Measurements from ENCODE around the gene ERMARD. TPM values are rescaled to one million over a fixed set of nuclear protein-coding genes. Genes with fewer than 3 reads are reported as not detected.

ERMARD gene
- total RNA-seq, 6 experiments from 2014 or later = 11.1 to 24.4 (median 15.2) TPM

GRCh38 chr6:169827290-169827717 is 75.9 kb downstream of the ERMARD start:
- Histone ChIP-seq H3K27me3 (no peaks in the 10 kb centered on the region), H3K4me1 (peaks cover 0 to 7% (median 3%) of the 10 kb centered on the region in 4 donors), H3K36me3 (no peaks in the 10 kb centered on the region), H3K27ac (no peak overlapping the region), H3K4me3 (no peak overlapping the region), H3K9me3 (no peaks in the 10 kb centered on the region)
- intact Hi-C loops (cut with DNase I) = no loop called here
- TF ChIP-seq POLR2A (IDR thresholded peaks at IDR 0.05) (no peak), CTCF (IDR thresholded peaks at IDR 0.05) (no peak)
- 67% methylated on average over 6 of the region's 12 CpGs for whole genome bisulfite sequencing (ENCODE audit: insufficient coverage, low coverage, low lambda C conversion rate, missing lambda C conversion rate)
- DNase-seq (no peak), ATAC-seq (no peak)

GRCh38 chr6:169828176-169828575 is 76.8 kb downstream of the ERMARD start:
- WGBS (ENCODE audit: insufficient coverage, low coverage, low lambda C conversion rate, missing lambda C conversion rate) = 69% methylated on average over 4 of the region's 13 CpGs
- no peak for TF ChIP-seq POLR2A (IDR thresholded peaks at IDR 0.05)
- no peak for TF ChIP-seq CTCF (IDR thresholded peaks at IDR 0.05)
- intact Hi-C loops (cut with DNase I) = no loop called here

GRCh38 chr6:169829786-169830185 is 78.4 kb downstream of the ERMARD start:
- no peaks in the 10 kb centered on the region for H3K27me3 ChIP-seq
- no peak overlapping the region for H3K27ac ChIP-seq
- WGBS (ENCODE audit: insufficient coverage, low coverage, low lambda C conversion rate, missing lambda C conversion rate) = 65% methylated on average over 2 of the region's 4 CpGs
- no peaks in the 10 kb centered on the region for H3K36me3 ChIP-seq
- DNase-seq = no peak
- no peak for TF ChIP-seq POLR2A (IDR thresholded peaks at IDR 0.05)
- TF ChIP-seq CTCF (IDR thresholded peaks at IDR 0.05) = no peak
- intact Hi-C loops (cut with DNase I) = no loop called here
- H3K4me3 ChIP-seq = no peak overlapping the region
- peaks cover 0 to 14% (median 6%) of the 10 kb centered on the region in 4 donors for H3K4me1 ChIP-seq
- no peak for ATAC-seq
- H3K9me3 ChIP-seq = no peaks in the 10 kb centered on the region

More at GRCh38 chr6:169828176-169828575, 76.8 kb downstream of the ERMARD start:
- Histone ChIP-seq H3K4me3 (no peak overlapping the region), H3K27ac (no peak overlapping the region), H3K4me1 (peaks cover 0 to 14% (median 6%) of the 10 kb centered on the region in 4 donors), H3K36me3 (no peaks in the 10 kb centered on the region), H3K9me3 (no peaks in the 10 kb centered on the region), H3K27me3 (no peaks in the 10 kb centered on the region)
- ATAC-seq = no peak
- DNase-seq = no peak

GRCh38 chr6:169830876-169831275 is 79.5 kb downstream of the ERMARD start:
- DNase-seq = no peak
- H3K27me3 ChIP-seq = no peaks in the 10 kb centered on the region
- H3K27ac ChIP-seq = no peak overlapping the region
- no peaks in the 10 kb centered on the region for H3K36me3 ChIP-seq
- 40% methylated on average over 1 of the region's 12 CpGs for WGBS (ENCODE audit: insufficient coverage, low coverage, low lambda C conversion rate, missing lambda C conversion rate)
- no peak for ATAC-seq
- H3K4me1 ChIP-seq = peaks cover 0 to 14% (median 6%) of the 10 kb centered on the region in 4 donors
- intact Hi-C loops (cut with DNase I) = no loop called here
- no peaks in the 10 kb centered on the region for H3K9me3 ChIP-seq
- TF ChIP-seq POLR2A (IDR thresholded peaks at IDR 0.05) = no peak
- no peak for TF ChIP-seq CTCF (IDR thresholded peaks at IDR 0.05)
- H3K4me3 ChIP-seq = no peak overlapping the region

Other genes with a start within 250 kb of the ERMARD start
- gene WDR27, start 49.6 kb upstream of the ERMARD start, total RNA-seq = 10 to 100 TPM in 5 of 6 experiments, 1 to 10 TPM in 1; 8.2 to 26.8 (median 12.7) TPM
- gene C6orf120, start 49.5 kb upstream of the ERMARD start, total RNA-seq = 10 to 100 TPM; 17.2 to 38.2 (median 22.6) TPM
- 10 to 100 TPM; 19.9 to 31.4 (median 25.0) TPM for gene PHF10, start 27.1 kb upstream of the ERMARD start, total RNA-seq
- gene DYNLT2, start 50 bp upstream of the ERMARD start, total RNA-seq = under 1 TPM; 0.43 to 0.82 (median 0.68) TPM

All from right lobe of liver (tissue), 6 donors.